GM13977 (cell line): ENCODE measurements around the gene ABHD16A.

Experiments
- DNase-seq: peaks from one replicate; pipeline ENCODE4 v3.0.0; 2012; ENCODE audit warnings: low spot score
- in situ Hi-C: fragments of 300-500 bp; cut with MboI; formaldehyde crosslinking; loops from one replicate; pipeline ENCODE4 v1.12.0; 2022; ENCODE audit warnings: low sequenced_read_pairs, low pct_unique_long_range_greater_than_20kb, mixed read lengths, inconsistent platforms; ENCODE audit not compliant: unreplicated experiment
- TF ChIP-seq, protein P1 (sequence below): IDR thresholded peaks from 2 replicates; pipeline ENCODE4 v1.5.1; 2012; ENCODE audit warnings: mild to moderate bottlenecking, control low read depth; ENCODE audit not compliant: insufficient read depth; ENCODE audit errors: extremely low read depth, missing control alignments

The ABHD16A gene

DNA sequence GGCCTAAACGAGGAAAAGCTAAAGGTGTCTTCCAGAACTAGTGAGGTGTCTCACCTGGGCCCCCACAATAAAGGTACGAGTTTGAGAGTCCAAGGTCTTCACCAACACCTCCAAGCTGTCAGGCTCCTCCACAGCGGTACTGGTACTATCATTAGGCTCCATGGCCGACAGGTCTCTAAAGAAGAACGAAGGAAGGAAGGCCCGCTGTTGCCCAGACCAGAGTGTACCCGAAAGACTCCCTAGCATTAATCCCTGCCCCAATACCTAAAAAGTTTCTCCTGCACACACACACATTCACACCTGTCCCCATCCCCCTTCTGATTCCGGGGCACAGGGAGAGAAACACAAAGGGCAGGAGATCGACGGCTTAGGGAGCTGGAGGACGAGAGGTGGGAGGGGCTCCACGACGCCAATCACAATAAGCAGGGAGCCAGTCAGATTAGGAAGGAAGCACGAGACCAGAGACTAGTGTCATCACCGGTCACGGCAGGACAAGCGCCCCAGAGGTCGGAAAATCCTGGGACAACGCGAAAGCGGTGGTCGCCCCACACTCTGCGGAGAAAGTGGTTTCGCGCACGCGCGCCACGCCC lies 51.4 kb downstream of the ABHD16A start:
- in situ Hi-C loops, result no loop called here
- TF ChIP-seq, protein P1, sequence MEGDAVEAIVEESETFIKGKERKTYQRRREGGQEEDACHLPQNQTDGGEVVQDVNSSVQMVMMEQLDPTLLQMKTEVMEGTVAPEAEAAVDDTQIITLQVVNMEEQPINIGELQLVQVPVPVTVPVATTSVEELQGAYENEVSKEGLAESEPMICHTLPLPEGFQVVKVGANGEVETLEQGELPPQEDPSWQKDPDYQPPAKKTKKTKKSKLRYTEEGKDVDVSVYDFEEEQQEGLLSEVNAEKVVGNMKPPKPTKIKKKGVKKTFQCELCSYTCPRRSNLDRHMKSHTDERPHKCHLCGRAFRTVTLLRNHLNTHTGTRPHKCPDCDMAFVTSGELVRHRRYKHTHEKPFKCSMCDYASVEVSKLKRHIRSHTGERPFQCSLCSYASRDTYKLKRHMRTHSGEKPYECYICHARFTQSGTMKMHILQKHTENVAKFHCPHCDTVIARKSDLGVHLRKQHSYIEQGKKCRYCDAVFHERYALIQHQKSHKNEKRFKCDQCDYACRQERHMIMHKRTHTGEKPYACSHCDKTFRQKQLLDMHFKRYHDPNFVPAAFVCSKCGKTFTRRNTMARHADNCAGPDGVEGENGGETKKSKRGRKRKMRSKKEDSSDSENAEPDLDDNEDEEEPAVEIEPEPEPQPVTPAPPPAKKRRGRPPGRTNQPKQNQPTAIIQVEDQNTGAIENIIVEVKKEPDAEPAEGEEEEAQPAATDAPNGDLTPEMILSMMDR, result no peak
- DNase-seq, result peak; percentile 73

- TF ChIP-seq, protein P1, result no peak
- in situ Hi-C loops, result no loop called here
- DNase-seq, result no peak
Measured at GRCh38 chr6:31645325-31645724, 57.8 kb downstream of the ABHD16A start.

GRCh38 chr6:31643818-31644454 lies 59.2 kb downstream of the ABHD16A start:
- in situ Hi-C loops, result no loop called here
- DNase-seq, result no peak

GRCh38 chr6:31642798-31643570 lies 60.1 kb downstream of the ABHD16A start:
- DNase-seq, result no peak
- TF ChIP-seq, protein P1, result no peak
- in situ Hi-C loops, result no loop called here

More at GRCh38 chr6:31643818-31644454, 59.2 kb downstream of the ABHD16A start:
- TF ChIP-seq, protein P1, result no peak

DNA sequence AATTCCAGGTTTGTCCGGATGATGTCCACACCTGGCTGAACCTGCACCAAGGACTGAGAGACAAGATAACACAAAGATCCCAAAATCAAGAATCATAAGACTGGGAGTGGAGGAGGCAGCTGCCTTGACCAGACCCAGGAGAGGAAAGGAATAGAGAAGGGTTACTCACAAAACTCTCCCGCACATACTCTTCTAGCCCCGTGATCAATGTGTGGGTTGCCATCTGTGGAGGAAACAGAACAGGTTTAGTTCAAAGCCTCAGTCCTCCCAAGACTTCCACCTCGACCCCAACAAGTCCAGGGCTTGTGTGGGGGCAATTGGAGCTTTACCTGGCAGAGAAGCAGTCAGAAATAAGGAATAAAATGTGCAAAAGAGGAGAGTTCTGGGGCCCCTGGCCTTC lies 61.8 kb downstream of the ABHD16A start:
- in situ Hi-C loops, result no loop called here

GRCh38 chr6:31640612-31641011 lies 62.5 kb downstream of the ABHD16A start:
- no peak for DNase-seq
- in situ Hi-C loops, result no loop called here
- TF ChIP-seq, protein P1, result no peak

More for the DNA sequence above, 61.8 kb downstream of the ABHD16A start:
- TF ChIP-seq, protein P1, result no peak
- no peak for DNase-seq
